GM23248 (cell line): Measurements from ENCODE around the gene TP63. TPM values are rescaled to one million over a fixed set of nuclear protein-coding genes. Genes with fewer than 3 reads are reported as not detected.

Experiments used
- DNase-seq: peaks from one replicate; pipeline ENCODE4 v3.0.0-alpha.2; 2015
- H2AFZ ChIP-seq: fragments of 200-600 bp; sonication (generic); 2 replicates; pipeline ENCODE4 v1.6.1; 2016; ENCODE audit warnings: antibody characterized with exemption
- H3F3A ChIP-seq: fragments of 200-600 bp; sonication (generic); 2 replicates; pipeline ENCODE4 v1.6.1; 2016; ENCODE audit warnings: mild to moderate bottlenecking, antibody characterized with exemption, mixed run types; ENCODE audit not compliant: insufficient read depth
- H3K27ac ChIP-seq: fragments of 200-600 bp; sonication (generic); 2 replicates; pipeline ENCODE4 v1.5.1; 2016; ENCODE audit warnings: mild to moderate bottlenecking
- H3K27me3 ChIP-seq: fragments of 200-600 bp; sonication (generic); replicated peaks from 2 replicates; pipeline ENCODE4 v1.6.1; 2016; ENCODE audit warnings: mild to moderate bottlenecking; ENCODE audit not compliant: insufficient read depth
- H3K36me3 ChIP-seq: fragments of 200-600 bp; sonication (generic); 2 replicates; pipeline ENCODE4 v1.6.1; 2016; ENCODE audit warnings: low read depth, mild to moderate bottlenecking
- H3K4me1 ChIP-seq: fragments of 200-600 bp; sonication (generic); 2 replicates; pipeline ENCODE4 v1.6.1; 2016; ENCODE audit warnings: mild to moderate bottlenecking; ENCODE audit not compliant: insufficient read depth
- H3K4me2 ChIP-seq: fragments of 200-600 bp; sonication (generic); one replicate; pipeline ENCODE4 v1.6.1; 2016; ENCODE audit warnings: mild to moderate bottlenecking; ENCODE audit not compliant: unreplicated experiment
- H3K4me3 ChIP-seq: fragments of 200-600 bp; sonication (generic); 2 replicates; pipeline ENCODE4 v1.5.1; 2016; ENCODE audit warnings: mild to moderate bottlenecking
- H3K79me2 ChIP-seq: fragments of 200-600 bp; sonication (generic); 2 replicates; pipeline ENCODE4 v1.6.1; 2016; ENCODE audit warnings: mild to moderate bottlenecking; ENCODE audit not compliant: insufficient read depth
- H3K9ac ChIP-seq: fragments of 200-600 bp; sonication (generic); 2 replicates; pipeline ENCODE4 v1.6.1; 2016; ENCODE audit warnings: mild to moderate bottlenecking
- H3K9me2 ChIP-seq: fragments of 200-600 bp; sonication (generic); 2 replicates; pipeline ENCODE4 v1.6.1; 2016; ENCODE audit warnings: mixed run types, mild to moderate bottlenecking, moderate library complexity; ENCODE audit not compliant: insufficient read depth
- H3K9me3 ChIP-seq: fragments of 200-600 bp; sonication (generic); one replicate; pipeline ENCODE4 v1.6.1; 2017; ENCODE audit warnings: low read depth
- H4K20me1 ChIP-seq: fragments of 200-600 bp; sonication (generic); 2 replicates; pipeline ENCODE4 v1.6.0; 2016; ENCODE audit not compliant: insufficient read depth
- EZH2 ChIP-seq: fragments of 200-600 bp; sonication (generic); IDR thresholded peaks from 2 replicates; pipeline ENCODE4 v1.6.1; 2018; ENCODE audit warnings: antibody characterized with exemption, mild to moderate bottlenecking; ENCODE audit not compliant: insufficient read depth, poor library complexity, severe bottlenecking
- EZH2phosphoT487 ChIP-seq: fragments of 200-600 bp; sonication (generic); IDR thresholded peaks from 2 replicates; pipeline ENCODE4 v1.6.1; 2018; ENCODE audit warnings: antibody characterized with exemption, moderate library complexity, mild to moderate bottlenecking, low read depth; ENCODE audit not compliant: insufficient read depth
- WGBS, 2 experiments: methylation state at CpG; one replicate each; pipeline ENCODE4 v1.1.6; 2015 to 2017; ENCODE audit warnings: low lambda C conversion rate in 2 of 2, low coverage in 1 of 2; ENCODE audit errors: missing lambda C conversion rate in 2 of 2; 5-methylcytosine and 5-hydroxymethylcytosine counted together
- in situ Hi-C: fragments of 300-500 bp; cut with MboI; formaldehyde crosslinking; loops from 2 replicates; pipeline ENCODE4 v1.15.0; 2020
- polyA plus RNA-seq: library from polyadenylated mRNA; unstranded; fragments of >200 nt; fragmentation: Nextera tagmentation; extraction: Ambion mirVana; gene quantifications from 2 replicates; pipeline ENCODE4 v1.2.1, GENCODE V29; 2016
- total RNA-seq: library from RNA; depleted of rRNA; stranded (reverse); fragments of >200 nt; shearing (Covaris generic); gene quantifications from 2 replicates; pipeline ENCODE4 v1.2.3, GENCODE V29; 2014

Gene TP63
- total and polyA plus RNA-seq, 2 experiments from 2014 or later: not detected

DNA sequence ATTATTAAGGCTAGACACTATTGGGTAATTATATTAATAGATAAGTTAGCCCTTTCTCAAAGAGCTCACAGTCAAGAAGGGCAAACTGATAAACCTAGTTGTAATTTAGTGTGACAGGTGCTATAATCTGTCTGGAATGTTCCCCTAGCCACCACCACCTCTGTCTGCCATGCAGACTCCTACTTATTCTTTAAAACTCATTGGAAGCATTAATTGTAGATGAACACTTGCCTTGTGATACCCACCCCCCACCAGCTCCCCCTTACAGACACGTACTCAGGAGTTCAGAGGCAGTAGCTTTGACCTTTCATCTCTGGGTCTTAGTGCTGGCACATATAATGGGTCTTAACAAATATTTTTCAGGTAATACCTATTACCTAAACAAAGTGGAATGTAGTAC lies 195.9 kb downstream of the TP63 start:
- H4K20me1 ChIP-seq: no peaks in the 10 kb centered on the region
- H3K4me2 ChIP-seq: no peak overlapping the region
- H3F3A ChIP-seq: no peaks in the 10 kb centered on the region
- no peak overlapping the region for H3K27ac ChIP-seq
- DNase-seq: no peak
- no peaks in the 10 kb centered on the region for H3K79me2 ChIP-seq
- H3K36me3 ChIP-seq: no peaks in the 10 kb centered on the region
- no peaks in the 10 kb centered on the region for H3K9me2 ChIP-seq
- no peak overlapping the region for H2AFZ ChIP-seq
- no peak overlapping the region for H3K4me3 ChIP-seq
- in situ Hi-C loops: no loop called here
- WGBS, 2 experiments: 53 to 55% methylated on average over 1 of the region's 1 CpG
- H3K9ac ChIP-seq: no peak overlapping the region
- H3K4me1 ChIP-seq: peaks cover 9% of the 10 kb centered on the region; the same call in 1 of the 2 replicates
- no peaks in the 10 kb centered on the region for H3K27me3 ChIP-seq
- H3K9me3 ChIP-seq: no peaks in the 10 kb centered on the region
- TF ChIP-seq EZH2 (no peak), EZH2phosphoT487 (no peak)

DNA sequence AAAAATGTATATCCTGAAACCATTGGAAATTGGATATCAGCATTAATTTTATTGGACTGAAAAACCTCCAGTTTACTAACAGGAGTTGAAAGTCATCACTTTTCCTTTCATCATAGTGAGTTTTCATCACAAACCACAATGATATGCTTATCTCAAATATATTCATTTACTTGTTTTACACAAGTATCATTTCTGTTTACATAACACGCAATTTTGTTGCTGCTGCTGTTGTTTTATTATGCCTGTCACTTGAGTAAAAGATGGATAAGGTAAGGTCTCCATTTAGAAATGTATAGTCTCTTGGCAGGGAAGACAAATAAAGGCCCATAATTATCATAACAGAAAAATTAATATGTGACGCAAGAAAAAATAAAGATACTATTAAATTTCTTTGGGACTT lies 199.2 kb downstream of the TP63 start:
- in situ Hi-C loops: no loop called here

DNA sequence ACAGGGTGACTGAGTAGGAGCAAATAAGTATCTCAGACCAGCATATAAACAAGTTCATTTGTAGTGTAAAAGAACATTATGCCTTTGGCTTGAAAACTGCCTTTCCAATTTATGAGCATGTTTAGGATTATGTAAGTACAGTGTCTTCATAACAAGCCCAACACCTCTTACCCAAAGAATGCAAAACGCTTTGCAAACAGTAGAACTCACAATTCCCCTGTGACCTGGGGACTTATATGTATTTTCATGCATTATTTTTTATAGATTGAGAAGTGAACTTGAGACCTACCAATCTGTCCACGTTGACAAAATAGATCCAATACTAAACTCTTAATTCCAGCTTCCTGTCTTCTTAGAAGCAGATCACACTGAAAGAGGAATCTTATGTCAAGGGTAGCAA lies 202.1 kb downstream of the TP63 start:
- H3F3A ChIP-seq: no peaks in the 10 kb centered on the region

More for the DNA sequence above, 199.2 kb downstream of the TP63 start:
- no peaks in the 10 kb centered on the region for H3K79me2 ChIP-seq
- no peaks in the 10 kb centered on the region for H3K9me2 ChIP-seq
- H3K9me3 ChIP-seq: no peaks in the 10 kb centered on the region
- WGBS, 2 experiments: 97 to 98% methylated on average over 2 of the region's 2 CpGs
- H3K27ac ChIP-seq: no peak overlapping the region
- no peaks in the 10 kb centered on the region for H3K36me3 ChIP-seq
- no peaks in the 10 kb centered on the region for H4K20me1 ChIP-seq
- H3K9ac ChIP-seq: no peak overlapping the region
- no peaks in the 10 kb centered on the region for H3K27me3 ChIP-seq
- no peak for DNase-seq
- H3K4me2 ChIP-seq: no peak overlapping the region
- H2AFZ ChIP-seq: no peak overlapping the region
- no peaks in the 10 kb centered on the region for H3K4me1 ChIP-seq
- no peaks in the 10 kb centered on the region for H3F3A ChIP-seq
- no peak overlapping the region for H3K4me3 ChIP-seq
- TF ChIP-seq EZH2 (no peak), EZH2phosphoT487 (no peak)

DNA sequence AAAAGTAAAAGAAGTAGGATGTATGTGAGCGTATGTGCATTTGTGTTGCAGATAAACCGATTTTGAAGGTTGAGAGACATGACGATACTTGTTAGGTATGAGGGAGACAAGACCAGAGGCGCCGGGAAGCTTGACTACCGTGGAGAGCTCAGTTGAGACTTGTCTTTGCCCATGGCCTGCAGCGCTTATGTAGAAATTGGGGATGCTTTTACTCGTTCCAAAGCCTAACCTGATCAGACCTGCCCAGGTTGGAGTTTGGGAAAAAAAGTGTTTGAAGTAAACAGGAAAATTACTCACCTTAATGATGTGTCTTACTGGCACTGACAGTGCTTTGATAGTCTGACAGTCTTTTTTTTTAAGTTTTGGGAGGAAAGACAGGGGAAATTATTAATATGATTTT lies 202.8 kb downstream of the TP63 start:
- Histone ChIP-seq H3K9me2 (no peaks in the 10 kb centered on the region), H3K79me2 (no peaks in the 10 kb centered on the region), H2AFZ (no peak overlapping the region), H3K27ac (no peak overlapping the region), H3K4me1 (no peaks in the 10 kb centered on the region), H3F3A (no peaks in the 10 kb centered on the region), H4K20me1 (no peaks in the 10 kb centered on the region), H3K36me3 (no peaks in the 10 kb centered on the region), H3K4me2 (no peak overlapping the region), H3K9ac (no peak overlapping the region), H3K27me3 (no peaks in the 10 kb centered on the region), H3K4me3 (no peak overlapping the region), H3K9me3 (no peaks in the 10 kb centered on the region)
- DNase-seq: no peak
- in situ Hi-C loops: no loop called here
- TF ChIP-seq EZH2phosphoT487 (no peak), EZH2 (no peak)
- WGBS, 2 experiments: 79 to 80% methylated on average over 8 of the region's 8 CpGs

More for the DNA sequence above, 202.1 kb downstream of the TP63 start:
- WGBS, 2 experiments: 70 to 72% methylated on average over 2 of the region's 2 CpGs
- no peak overlapping the region for H2AFZ ChIP-seq
- no peaks in the 10 kb centered on the region for H3K36me3 ChIP-seq
- TF ChIP-seq EZH2phosphoT487 (no peak), EZH2 (no peak)
- no peak overlapping the region for H3K4me2 ChIP-seq
- H3K79me2 ChIP-seq: no peaks in the 10 kb centered on the region
- H3K9me2 ChIP-seq: no peaks in the 10 kb centered on the region
- H3K9me3 ChIP-seq: no peaks in the 10 kb centered on the region
- no peak for DNase-seq
- H3K4me3 ChIP-seq: no peak overlapping the region
- H3K27me3 ChIP-seq: no peaks in the 10 kb centered on the region
- no peaks in the 10 kb centered on the region for H4K20me1 ChIP-seq
- no peaks in the 10 kb centered on the region for H3K4me1 ChIP-seq
- in situ Hi-C loops: no loop called here
- H3K27ac ChIP-seq: no peak overlapping the region
- H3K9ac ChIP-seq: no peak overlapping the region

DNA sequence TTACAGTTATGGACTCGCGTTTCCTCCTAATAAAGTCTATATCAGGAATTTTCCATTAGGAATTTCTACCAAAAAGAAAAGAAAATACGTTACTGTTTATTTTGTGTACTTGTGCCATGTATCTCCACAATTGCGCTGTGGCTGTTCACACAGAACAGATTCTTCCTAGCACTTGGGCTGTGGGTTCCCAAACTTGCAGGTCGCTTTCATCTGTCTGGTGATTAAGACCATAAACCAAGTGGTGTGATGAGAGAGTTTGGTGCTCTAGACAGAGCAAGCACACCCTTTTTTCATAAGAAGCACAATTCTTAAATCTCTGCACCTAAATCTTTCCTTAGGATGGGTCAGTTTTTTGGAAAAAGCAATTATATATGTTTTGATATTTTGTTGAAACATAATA lies 203.3 kb downstream of the TP63 start:
- Histone ChIP-seq H2AFZ (no peak overlapping the region), H3F3A (0 out of 2 replicates have a peak, but pooled peaks cover 4% of the 10 kb centered on the region), H3K79me2 (no peaks in the 10 kb centered on the region), H3K9me3 (no peaks in the 10 kb centered on the region), H3K27ac (no peak overlapping the region), H3K36me3 (no peaks in the 10 kb centered on the region), H3K4me1 (peaks cover 4% of the 10 kb centered on the region; the same call in 1 of the 2 replicates), H3K9me2 (no peaks in the 10 kb centered on the region), H3K4me3 (no peak overlapping the region), H3K4me2 (no peak overlapping the region), H3K27me3 (no peaks in the 10 kb centered on the region), H3K9ac (no peak overlapping the region), H4K20me1 (no peaks in the 10 kb centered on the region)
- in situ Hi-C loops: no loop called here
- TF ChIP-seq EZH2 (no peak), EZH2phosphoT487 (no peak)
- no peak for DNase-seq
- WGBS, 2 experiments: 77 to 79% methylated on average over 5 of the region's 5 CpGs
